ENCODE measurements around the gene CSTPP1. TPM values are rescaled to one million over a fixed set of nuclear protein-coding genes. Genes with fewer than 3 reads are reported as not detected.
"Not testable (repeated sequence)": the region's sequence is repeated elsewhere in the genome, so short reads cannot be mapped to it uniquely, and the experiment has no call there.

The CSTPP1 gene
- total and polyA plus RNA-seq, 2 donors (not counting 1 experiment from before 2014, with no cell fraction given): 15.5 to 34.1 TPM

DNA sequence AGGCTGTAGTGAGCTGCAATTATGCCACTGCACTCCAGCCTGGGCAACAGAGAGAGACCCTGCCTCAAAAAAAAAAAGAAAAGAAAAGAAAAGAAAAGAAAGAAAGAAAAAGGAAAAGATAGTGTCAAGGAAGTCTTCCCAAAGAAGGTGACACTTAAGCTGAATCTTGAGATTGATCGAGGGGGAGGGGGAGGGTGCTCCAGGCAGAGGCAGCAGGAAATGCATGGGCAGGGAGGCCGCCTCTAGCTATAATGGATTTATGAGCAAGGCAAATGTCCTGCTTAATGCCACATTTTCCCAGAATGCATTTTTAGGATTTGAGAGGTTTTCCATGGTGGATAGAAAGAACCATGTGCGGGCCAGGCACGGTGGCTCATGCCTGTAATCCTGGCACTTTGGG is 264.5 kb downstream of the CSTPP1 start:
- Histone ChIP-seq H3K4me2 (ENCODE audit: extremely low read depth, insufficient read depth, low read length) (no peak overlapping the region), H3K9me3 (ENCODE audit: control insufficient read depth, insufficient read depth, low read depth, low read length) (no peaks in the 10 kb centered on the region), H3K27me3 (ENCODE audit: control insufficient read depth, insufficient read depth, low read length) (peaks cover 3% of the 10 kb centered on the region), H3K4me3 (replicated peaks in 1 of 4; ENCODE audit: control extremely low read depth in 1 of 4, insufficient read depth in 1 of 4, low read depth in 3 of 4, low read length in 4 of 4) (no peak overlapping the region), H2AFZ (ENCODE audit: low read length) (no peak overlapping the region), H3K36me3 (ENCODE audit: control insufficient read depth, insufficient read depth, low read length) (no peaks in the 10 kb centered on the region), H3K79me2 (ENCODE audit: control insufficient read depth, insufficient read depth, low read length) (no peaks in the 10 kb centered on the region), H3K27ac (ENCODE audit: insufficient read depth, low read length) (no peak overlapping the region), H3K9ac (ENCODE audit: insufficient read depth, low read length) (no peak overlapping the region), H4K20me1 (ENCODE audit: control insufficient read depth, extremely low read depth, insufficient read depth, low read length) (peaks cover 1% of the 10 kb centered on the region), H3K4me1 (ENCODE audit: control insufficient read depth, extremely low read depth, insufficient read depth, low read length) (peaks cover 5% of the 10 kb centered on the region)
- TF ChIP-seq, protein P1, sequence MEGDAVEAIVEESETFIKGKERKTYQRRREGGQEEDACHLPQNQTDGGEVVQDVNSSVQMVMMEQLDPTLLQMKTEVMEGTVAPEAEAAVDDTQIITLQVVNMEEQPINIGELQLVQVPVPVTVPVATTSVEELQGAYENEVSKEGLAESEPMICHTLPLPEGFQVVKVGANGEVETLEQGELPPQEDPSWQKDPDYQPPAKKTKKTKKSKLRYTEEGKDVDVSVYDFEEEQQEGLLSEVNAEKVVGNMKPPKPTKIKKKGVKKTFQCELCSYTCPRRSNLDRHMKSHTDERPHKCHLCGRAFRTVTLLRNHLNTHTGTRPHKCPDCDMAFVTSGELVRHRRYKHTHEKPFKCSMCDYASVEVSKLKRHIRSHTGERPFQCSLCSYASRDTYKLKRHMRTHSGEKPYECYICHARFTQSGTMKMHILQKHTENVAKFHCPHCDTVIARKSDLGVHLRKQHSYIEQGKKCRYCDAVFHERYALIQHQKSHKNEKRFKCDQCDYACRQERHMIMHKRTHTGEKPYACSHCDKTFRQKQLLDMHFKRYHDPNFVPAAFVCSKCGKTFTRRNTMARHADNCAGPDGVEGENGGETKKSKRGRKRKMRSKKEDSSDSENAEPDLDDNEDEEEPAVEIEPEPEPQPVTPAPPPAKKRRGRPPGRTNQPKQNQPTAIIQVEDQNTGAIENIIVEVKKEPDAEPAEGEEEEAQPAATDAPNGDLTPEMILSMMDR (conservative IDR thresholded peaks at IDR 0.05 in 1 of 2, IDR thresholded peaks at IDR 0.05 in 1 of 2; ENCODE audit: low read depth in 1 of 2, low read length in 2 of 2): no peak
- DNase-seq (ENCODE audit: low read depth in 2 of 2): no peak

DNA sequence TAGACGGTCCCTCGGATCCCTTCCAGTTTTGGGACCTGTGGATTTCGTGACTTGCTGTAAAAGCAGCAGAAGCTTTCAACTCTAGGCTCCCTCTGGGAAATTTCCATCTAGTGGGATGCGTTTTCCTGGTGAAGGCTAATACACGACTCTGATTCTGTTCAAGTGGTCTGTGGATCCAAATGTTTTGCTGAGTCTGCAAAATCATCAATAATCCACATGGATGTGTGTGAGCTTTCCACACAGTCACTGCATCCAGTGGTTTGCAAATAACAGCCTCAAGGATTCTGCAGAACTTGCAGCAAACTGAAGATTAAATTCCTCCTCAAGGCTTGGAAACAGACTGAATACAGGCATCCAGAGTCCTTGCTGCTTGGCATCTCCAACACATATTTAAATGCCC is 266.0 kb downstream of the CSTPP1 start:
- Histone ChIP-seq H3K4me3 (replicated peaks in 1 of 4; ENCODE audit: control extremely low read depth in 1 of 4, insufficient read depth in 1 of 4, low read depth in 3 of 4, low read length in 4 of 4) (no peak overlapping the region), H3K79me2 (ENCODE audit: control insufficient read depth, insufficient read depth, low read length) (no peaks in the 10 kb centered on the region), H3K27me3 (ENCODE audit: control insufficient read depth, insufficient read depth, low read length) (peaks cover 3% of the 10 kb centered on the region), H4K20me1 (ENCODE audit: control insufficient read depth, extremely low read depth, insufficient read depth, low read length) (peaks cover 1% of the 10 kb centered on the region), H2AFZ (ENCODE audit: low read length) (no peak overlapping the region), H3K9me3 (ENCODE audit: control insufficient read depth, insufficient read depth, low read depth, low read length) (no peaks in the 10 kb centered on the region), H3K36me3 (ENCODE audit: control insufficient read depth, insufficient read depth, low read length) (no peaks in the 10 kb centered on the region), H3K9ac (ENCODE audit: insufficient read depth, low read length) (no peak overlapping the region), H3K27ac (ENCODE audit: insufficient read depth, low read length) (no peak overlapping the region), H3K4me2 (ENCODE audit: extremely low read depth, insufficient read depth, low read length) (no peak overlapping the region), H3K4me1 (ENCODE audit: control insufficient read depth, extremely low read depth, insufficient read depth, low read length) (peaks cover 5% of the 10 kb centered on the region)
- TF ChIP-seq EZH2 (IDR thresholded peaks at IDR 0.05; ENCODE audit: low read length, missing control alignments): no peak
- TF ChIP-seq, protein P1 (conservative IDR thresholded peaks at IDR 0.05 in 1 of 2, IDR thresholded peaks at IDR 0.05 in 1 of 2; ENCODE audit: low read depth in 1 of 2, low read length in 2 of 2): no peak
- no peak for DNase-seq (ENCODE audit: low read depth in 2 of 2)

DNA sequence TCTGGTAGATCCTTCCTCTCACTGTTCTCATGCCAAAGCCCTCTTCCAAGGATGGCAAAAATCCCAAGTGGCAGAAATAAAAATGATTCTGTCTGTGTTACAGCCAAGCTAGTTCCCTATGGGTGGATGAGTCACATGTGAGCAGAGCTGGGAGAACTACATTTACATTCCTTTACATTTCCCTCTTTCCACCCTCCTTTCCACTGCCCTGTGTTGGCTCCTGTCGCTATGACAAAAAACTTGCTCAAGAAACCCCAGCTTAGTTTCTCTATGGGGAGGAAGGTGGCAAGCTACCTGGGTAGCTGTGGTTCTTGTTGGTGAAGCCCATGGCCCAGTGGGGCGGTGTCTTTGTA is 268.1 kb downstream of the CSTPP1 start:
- Histone ChIP-seq H2AFZ (ENCODE audit: low read length) (no peak overlapping the region), H3K27me3 (ENCODE audit: control insufficient read depth, insufficient read depth, low read length) (no peaks in the 10 kb centered on the region)

DNA sequence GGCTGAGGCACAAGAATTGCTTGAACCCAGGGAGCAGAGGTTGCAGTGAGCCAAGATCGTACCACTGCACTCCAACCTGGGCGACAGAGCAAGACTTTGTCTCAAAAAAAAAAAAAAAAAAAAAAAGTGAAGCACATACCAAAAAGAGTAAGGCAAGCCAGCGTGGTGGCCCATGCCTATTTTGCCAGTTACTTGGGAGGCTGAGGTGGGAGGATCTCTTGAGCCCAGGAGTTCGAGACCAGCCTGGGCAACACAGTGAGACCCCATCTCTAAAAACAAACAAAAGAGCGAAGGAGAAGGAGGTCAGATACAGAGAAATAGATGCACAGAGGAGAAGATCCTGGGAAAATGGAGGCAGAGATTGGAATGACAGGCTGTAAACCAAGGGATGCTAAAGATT is 270.0 kb downstream of the CSTPP1 start:
- not testable (repeated sequence) for DNase-seq (ENCODE audit: low read depth in 2 of 2); H3K9me3 ChIP-seq (ENCODE audit: control insufficient read depth, insufficient read depth, low read depth, low read length); H4K20me1 ChIP-seq (ENCODE audit: control insufficient read depth, extremely low read depth, insufficient read depth, low read length); H3K79me2 ChIP-seq (ENCODE audit: control insufficient read depth, insufficient read depth, low read length); H3K4me1 ChIP-seq (ENCODE audit: control insufficient read depth, extremely low read depth, insufficient read depth, low read length); H3K4me3 ChIP-seq (replicated peaks in 1 of 4; ENCODE audit: control extremely low read depth in 1 of 4, insufficient read depth in 1 of 4, low read depth in 3 of 4, low read length in 4 of 4); H2AFZ ChIP-seq (ENCODE audit: low read length); H3K36me3 ChIP-seq (ENCODE audit: control insufficient read depth, insufficient read depth, low read length); H3K9ac ChIP-seq (ENCODE audit: insufficient read depth, low read length); H3K27ac ChIP-seq (ENCODE audit: insufficient read depth, low read length); H3K27me3 ChIP-seq (ENCODE audit: control insufficient read depth, insufficient read depth, low read length); H3K4me2 ChIP-seq (ENCODE audit: extremely low read depth, insufficient read depth, low read length)

More for the DNA sequence above, 268.1 kb downstream of the CSTPP1 start:
- no peaks in the 10 kb centered on the region for H3K36me3 ChIP-seq (ENCODE audit: control insufficient read depth, insufficient read depth, low read length)
- no peak overlapping the region for H3K4me3 ChIP-seq (replicated peaks in 1 of 4; ENCODE audit: control extremely low read depth in 1 of 4, insufficient read depth in 1 of 4, low read depth in 3 of 4, low read length in 4 of 4)
- DNase-seq (ENCODE audit: low read depth in 2 of 2): peak; percentile 65 to 72
- TF ChIP-seq, protein P1 (conservative IDR thresholded peaks at IDR 0.05 in 1 of 2, IDR thresholded peaks at IDR 0.05 in 1 of 2; ENCODE audit: low read depth in 1 of 2, low read length in 2 of 2): no peak
- TF ChIP-seq EZH2 (IDR thresholded peaks at IDR 0.05; ENCODE audit: low read length, missing control alignments): no peak
- no peaks in the 10 kb centered on the region for H3K79me2 ChIP-seq (ENCODE audit: control insufficient read depth, insufficient read depth, low read length)
- H4K20me1 ChIP-seq (ENCODE audit: control insufficient read depth, extremely low read depth, insufficient read depth, low read length): no peaks in the 10 kb centered on the region
- peaks cover 5% of the 10 kb centered on the region for H3K4me1 ChIP-seq (ENCODE audit: control insufficient read depth, extremely low read depth, insufficient read depth, low read length)
- no peak overlapping the region for H3K27ac ChIP-seq (ENCODE audit: insufficient read depth, low read length)
- no peaks in the 10 kb centered on the region for H3K9me3 ChIP-seq (ENCODE audit: control insufficient read depth, insufficient read depth, low read depth, low read length)
- peak overlapping the region; percentile 63 for H3K4me2 ChIP-seq (ENCODE audit: extremely low read depth, insufficient read depth, low read length)
- no peak overlapping the region for H3K9ac ChIP-seq (ENCODE audit: insufficient read depth, low read length)
